ENCODE results near the gene IDS. TPM values are rescaled to one million over a fixed set of nuclear protein-coding genes. Genes with fewer than 3 reads are reported as not detected.

The IDS gene
- polyA plus RNA-seq, 1 of the 3 experiments (the other 2 are of a cell fraction): 78.4 TPM

GRCh38 chrX:149497626-149498025, 7.5 kb downstream of the IDS start (continued):
- no peak for TF ChIP-seq NRF1 (IDR thresholded peaks at IDR 0.05; ENCODE audit: low read depth, low read length)
- no peak for TF ChIP-seq SMC3 (IDR thresholded peaks at IDR 0.05; ENCODE audit: low read depth, low read length)
- TF ChIP-seq TAF1 (IDR thresholded peaks at IDR 0.05; ENCODE audit: borderline replicate concordance, low read depth, low read length): no peak
- no peak for TF ChIP-seq ELF1 (IDR thresholded peaks at IDR 0.05)
- no peak for TF ChIP-seq MEF2A (IDR thresholded peaks at IDR 0.05; ENCODE audit: borderline replicate concordance, low read depth)
- no peak for TF ChIP-seq GATA2 (CRISPR knock-in tag; IDR thresholded peaks at IDR 0.05)

- Histone ChIP-seq H3K4me1 (ENCODE audit: control insufficient read depth in 1 of 2, insufficient read depth in 2 of 2, low read depth in 1 of 2, low read length in 1 of 2) (peaks cover 0 to 5% of the 10 kb centered on the region in 2 experiments; a peak in 1 of 4 replicates), H3K27me3 (ENCODE audit: insufficient read depth) (no peaks in the 10 kb centered on the region), H3K9me2 (no peaks in the 10 kb centered on the region), H3K9ac (no peak overlapping the region), H3K27ac (ENCODE audit: low read depth in 2 of 2, low read length in 1 of 2) (no peak overlapping the region), H3K36me3 (replicated peaks in 1 of 2; ENCODE audit: control insufficient read depth in 1 of 2, insufficient read depth in 2 of 2, low read length in 1 of 2) (peaks cover 35 to 64% of the 10 kb centered on the region in 2 experiments), H3F3A (replicated peaks; ENCODE audit: insufficient read depth) (no peaks in the 10 kb centered on the region), H3K4me2 (no peak overlapping the region), H2AFZ (ENCODE audit: low read depth) (no peak overlapping the region), H3K79me2 (ENCODE audit: insufficient read depth) (peaks cover 5% of the 10 kb centered on the region; the same call in 1 of the 2 replicates), H4K20me1 (ENCODE audit: insufficient read depth) (peaks cover 10% of the 10 kb centered on the region; the same call in 1 of the 2 replicates), H3K4me3 (ENCODE audit: low read depth in 2 of 2, low read length in 1 of 2) (no peak overlapping the region), H3K9me3 (no peaks in the 10 kb centered on the region)
- 35% methylated on average over 1 of the region's 1 CpG for WGBS (ENCODE audit: low lambda C conversion rate)
- ChIA-PET CTCF (interaction anchor here (0.7 to 0.9 kb wide), 2 partner anchors 10 to 15 kb away, joined by 3 read pairs; no protein-coding TSS in a partner anchor), POLR2A (no interaction called here)
- TF ChIP-seq, protein P1, sequence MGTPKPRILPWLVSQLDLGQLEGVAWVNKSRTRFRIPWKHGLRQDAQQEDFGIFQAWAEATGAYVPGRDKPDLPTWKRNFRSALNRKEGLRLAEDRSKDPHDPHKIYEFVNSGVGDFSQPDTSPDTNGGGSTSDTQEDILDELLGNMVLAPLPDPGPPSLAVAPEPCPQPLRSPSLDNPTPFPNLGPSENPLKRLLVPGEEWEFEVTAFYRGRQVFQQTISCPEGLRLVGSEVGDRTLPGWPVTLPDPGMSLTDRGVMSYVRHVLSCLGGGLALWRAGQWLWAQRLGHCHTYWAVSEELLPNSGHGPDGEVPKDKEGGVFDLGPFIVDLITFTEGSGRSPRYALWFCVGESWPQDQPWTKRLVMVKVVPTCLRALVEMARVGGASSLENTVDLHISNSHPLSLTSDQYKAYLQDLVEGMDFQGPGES (IDR thresholded peaks at IDR 0.05; ENCODE audit: low read depth, low read length): no peak
- TF ChIP-seq FOSL2 (IDR thresholded peaks at IDR 0.05; ENCODE audit: borderline replicate concordance, low read depth) (no peak), JUND (IDR thresholded peaks at IDR 0.05) (no peak), FOXJ3 (CRISPR knock-in tag; IDR thresholded peaks at IDR 0.05) (no peak), MXI1 (IDR thresholded peaks at IDR 0.05; ENCODE audit: low read depth, low read length) (no peak), NFIC (IDR thresholded peaks at IDR 0.05; ENCODE audit: borderline replicate concordance) (no peak), MAX (IDR thresholded peaks at IDR 0.05; ENCODE audit: low read depth) (no peak), USF2 (IDR thresholded peaks at IDR 0.05; ENCODE audit: borderline replicate concordance, low read depth, low read length) (no peak), GATA2 (CRISPR knock-in tag; IDR thresholded peaks at IDR 0.05) (no peak), TEAD4 (IDR thresholded peaks at IDR 0.05; ENCODE audit: borderline replicate concordance, insufficient read depth) (no peak), EZH2phosphoT487 (IDR thresholded peaks at IDR 0.05; ENCODE audit: borderline replicate concordance, low read depth) (no peak), POLR2AphosphoS5 (IDR thresholded peaks at IDR 0.05; ENCODE audit: low read depth, low read length) (no peak)
- no peak for DNase-seq
Measured at GRCh38 chrX:149497054-149497453, 8.1 kb downstream of the IDS start.

All from SK-N-SH (cell line).